ENCODE measurements around the gene OXLD1. TPM values are rescaled to one million over a fixed set of nuclear protein-coding genes. Genes with fewer than 3 reads are reported as not detected.

The OXLD1 gene
- total RNA-seq, 5 donors from 2014 or later (not counting 1 experiment from before 2014, with no cell fraction given), result 34.1 to 93.3 (median 68.1) TPM

GRCh38 chr17:81615401-81615930 lies 50.9 kb downstream of the OXLD1 start:
- no peak for ATAC-seq (replicated peaks in 1 of 4)
- H3K27me3 ChIP-seq (replicated peaks in 1 of 2; ENCODE audit: control insufficient read depth in 2 of 2, extremely low read depth in 1 of 2, insufficient read depth in 2 of 2, low read length in 1 of 2), result no peaks in the 10 kb centered on the region
- ChIA-PET POLR2A (interaction anchor here in 1 of 2 donors (0.7 kb wide), 1 partner anchor 16 kb away, joined by 10 read pairs; no protein-coding TSS in a partner anchor), CTCF (no interaction called here)
- peaks cover 0 to 18% of the 10 kb centered on the region in 2 experiments for H3K4me1 ChIP-seq (ENCODE audit: control insufficient read depth in 1 of 2, extremely low read depth in 1 of 2, insufficient read depth in 2 of 2, low read length in 2 of 2)
- Mint-ChIP-seq H3K27ac (peak overlapping the region in 1 of 2 donors; percentile 22), H3K27me3 (no peaks in the 10 kb centered on the region), H3K36me3 (peaks cover 25% of the 10 kb centered on the region), H3K4me3 (no peak overlapping the region), H3K9me3 (no peaks in the 10 kb centered on the region), H3K4me1 (peaks cover 21 to 28% (median 25%) of the 10 kb centered on the region in 3 donors)
- no peak for DNase-seq
- H3K4me3 ChIP-seq (ENCODE audit: control insufficient read depth in 1 of 2, extremely low read depth in 1 of 2, low read length in 1 of 2), result no peak overlapping the region
- no peak overlapping the region for H3K27ac ChIP-seq (ENCODE audit: low read length)
- WGBS (ENCODE audit: insufficient coverage), result 93% methylated on average over 2 of the region's 4 CpGs
- peaks cover 13 to 49% of the 10 kb centered on the region in 2 donors for H3K36me3 ChIP-seq (ENCODE audit: control insufficient read depth in 2 of 2, extremely low read depth in 1 of 2, insufficient read depth in 1 of 2, low read length in 1 of 2)
- no peaks in the 10 kb centered on the region for H3K9me3 ChIP-seq

Other genes with a start within 250 kb of the OXLD1 start
- gene ACTG1, start 153.8 kb downstream of the OXLD1 start, total RNA-seq, result 1,000 to 10,000 TPM; 1,183 to 1,383 (median 1,262) TPM
- 1 to 10 TPM in 3 of 5 donors, under 1 TPM in 2; 0.91 to 4.2 (median 1.2) TPM for gene FSCN2, start 138.2 kb downstream of the OXLD1 start, total RNA-seq
- 10 to 100 TPM; 31.7 to 62.1 (median 59.0) TPM for gene FAAP100, start 114.3 kb downstream of the OXLD1 start, total RNA-seq
- 10 to 100 TPM; 79.0 to 96.1 (median 87.2) TPM for gene NPLOC4, start 29.5 kb downstream of the OXLD1 start, total RNA-seq
- 1 to 10 TPM in 2 of 5 donors, under 1 TPM in 3; 0.58 to 1.5 (median 0.66) TPM for gene TSPAN10, start 29.4 kb downstream of the OXLD1 start, total RNA-seq
- gene PDE6G, start 10.1 kb downstream of the OXLD1 start, total RNA-seq, result 1 to 10 TPM in 4 of 5 donors, under 1 TPM in 1; 0.33 to 4.6 (median 1.8) TPM
- 10 to 100 TPM; 15.9 to 33.9 (median 30.0) TPM for gene CCDC137, start 132 bp upstream of the OXLD1 start, total RNA-seq
- gene ARL16, start 17.2 kb upstream of the OXLD1 start, total RNA-seq, result 10 to 100 TPM; 30.9 to 51.0 (median 39.3) TPM
- 100 to 1,000 TPM; 114 to 205 (median 181) TPM for gene HGS, start 17.4 kb upstream of the OXLD1 start, total RNA-seq
- gene MRPL12, start 36.8 kb upstream of the OXLD1 start, total RNA-seq, result 10 to 100 TPM; 18.5 to 33.5 (median 31.4) TPM
- 1 to 10 TPM; 3.3 to 8.3 (median 7.4) TPM for gene SLC25A10, start 45.7 kb upstream of the OXLD1 start, total RNA-seq
- gene GCGR, start 137.5 kb upstream of the OXLD1 start, total RNA-seq, result under 1 TPM in 1 of 5 donors, not detected in 4; 0.13 TPM
- 10 to 100 TPM; 46.4 to 92.4 (median 77.1) TPM for gene MCRIP1, start 166.7 kb upstream of the OXLD1 start, total RNA-seq
- gene PPP1R27, start 168.4 kb upstream of the OXLD1 start, total RNA-seq, result not detected
- gene P4HB, start 193.9 kb upstream of the OXLD1 start, total RNA-seq, result 100 to 1,000 TPM; 228 to 324 (median 269) TPM
- gene ARHGDIA, start 204.7 kb upstream of the OXLD1 start, total RNA-seq, result 100 to 1,000 TPM; 473 to 577 (median 504) TPM
- 10 to 100 TPM; 58.2 to 82.9 (median 63.4) TPM for gene ALYREF, start 225.0 kb upstream of the OXLD1 start, total RNA-seq
- 10 to 100 TPM; 37.6 to 61.3 (median 51.1) TPM for gene ANAPC11, start 225.1 kb upstream of the OXLD1 start, total RNA-seq
- gene NPB, start 235.6 kb upstream of the OXLD1 start, total RNA-seq, result under 1 TPM; 0.16 to 0.51 (median 0.41) TPM
- gene PCYT2, start 244.8 kb upstream of the OXLD1 start, total RNA-seq, result 10 to 100 TPM; 24.5 to 55.2 (median 48.2) TPM

Data from T-cell (primary cell).